GM23338 (cell line): ENCODE data around the gene CERS2. TPM values are rescaled to one million over a fixed set of nuclear protein-coding genes. Genes with fewer than 3 reads are reported as not detected.

Experiments used
- ATAC-seq: fragments of 200-7000 bp; cut with Tn5 transposase; 3 replicates; pipeline ENCODE4 v1.9.1; 2020
- DNase-seq: peaks from one replicate; pipeline ENCODE4 v3.0.0-alpha.2; 2015; ENCODE audit warnings: low spot score
- H2AFZ ChIP-seq: fragments of 200-600 bp; sonication (generic); 2 replicates; pipeline ENCODE4 v1.8.0; 2016; ENCODE audit warnings: antibody characterized with exemption, mild to moderate bottlenecking, moderate library complexity
- H3F3A ChIP-seq: fragments of 200-600 bp; sonication (generic); replicated peaks from 2 replicates; pipeline ENCODE4 v1.8.0; 2017; ENCODE audit warnings: antibody characterized with exemption, mixed run types, low read depth
- H3K27ac ChIP-seq: fragments of 200-600 bp; sonication (generic); 2 replicates; pipeline ENCODE4 v1.6.1; 2016; ENCODE audit warnings: low read depth
- H3K27me3 ChIP-seq: fragments of 200-600 bp; sonication (generic); 2 replicates; pipeline ENCODE4 v1.8.0; 2016; ENCODE audit warnings: mild to moderate bottlenecking, mixed run types, moderate library complexity; ENCODE audit not compliant: insufficient read depth
- H3K36me3 ChIP-seq: fragments of 200-600 bp; sonication (generic); 2 replicates; pipeline ENCODE4 v1.8.0; 2016; ENCODE audit warnings: mild to moderate bottlenecking; ENCODE audit not compliant: insufficient read depth
- H3K4me1 ChIP-seq: fragments of 200-600 bp; sonication (generic); 2 replicates; pipeline ENCODE4 v1.8.0; 2016; ENCODE audit warnings: mild to moderate bottlenecking, moderate library complexity; ENCODE audit not compliant: insufficient read depth
- H3K4me2 ChIP-seq: fragments of 200-600 bp; sonication (generic); 2 replicates; pipeline ENCODE4 v1.7.1; 2017; ENCODE audit warnings: mixed run types
- H3K4me3 ChIP-seq: fragments of 200-600 bp; sonication (generic); 2 replicates; pipeline ENCODE4 v1.6.1; 2016; ENCODE audit warnings: mixed run types
- H3K79me2 ChIP-seq: fragments of 200-600 bp; sonication (generic); replicated peaks from 2 replicates; pipeline ENCODE4 v1.8.0; 2017; ENCODE audit warnings: mild to moderate bottlenecking; ENCODE audit not compliant: insufficient read depth
- H3K9me2 ChIP-seq: fragments of 200-600 bp; sonication (generic); 2 replicates; pipeline ENCODE4 v1.8.0; 2017; ENCODE audit not compliant: insufficient read depth
- H4K20me1 ChIP-seq: fragments of 200-600 bp; sonication (generic); replicated peaks from 2 replicates; pipeline ENCODE4 v1.8.0; 2017; ENCODE audit warnings: mild to moderate bottlenecking; ENCODE audit not compliant: insufficient read depth
- H3K27ac Mint-ChIP-seq: 2 replicates; pipeline ENCODE4 v1.8.0; 2020; ENCODE audit warnings: inconsistent platforms, mild to moderate bottlenecking, moderate library complexity, mixed read lengths
- H3K27me3 Mint-ChIP-seq: 3 replicates; pipeline ENCODE4 v1.8.0; 2022; ENCODE audit warnings: low read depth, mild to moderate bottlenecking, moderate library complexity, mixed read lengths, inconsistent platforms; ENCODE audit not compliant: insufficient read depth, poor library complexity
- H3K36me3 Mint-ChIP-seq: 3 replicates; pipeline ENCODE4 v1.8.0; 2021; ENCODE audit warnings: low read depth, mild to moderate bottlenecking, inconsistent platforms, moderate library complexity, mixed read lengths
- H3K4me1 Mint-ChIP-seq: 3 replicates; pipeline ENCODE4 v1.8.0; 2020; ENCODE audit warnings: mild to moderate bottlenecking, inconsistent platforms, mixed read lengths
- H3K4me3 Mint-ChIP-seq: 3 replicates; pipeline ENCODE4 v1.8.0; 2021; ENCODE audit warnings: moderate library complexity, mild to moderate bottlenecking, inconsistent platforms, mixed read lengths
- H3K9me3 Mint-ChIP-seq: 3 replicates; pipeline ENCODE4 v1.8.0; 2020; ENCODE audit warnings: moderate library complexity, mild to moderate bottlenecking, inconsistent platforms, mixed read lengths
- CREB1 ChIP-seq: fragments of 250-450 bp; sonication (Bioruptor Pico); IDR thresholded peaks from 2 replicates; pipeline ENCODE4 v1.5.0; 2020; ENCODE audit warnings: low read depth, mild to moderate bottlenecking, moderate library complexity
- CTCF ChIP-seq, 2 experiments: fragments of 200-600 bp in 1 of 2; sonication (generic) in 1 of 2; conservative IDR thresholded peaks; 2 replicates each; pipeline versions ENCODE4 v1.5.1 to v1.6.1; 2016 to 2017; ENCODE audit warnings: antibody characterized with exemption in 2 of 2, low read depth in 2 of 2, mild to moderate bottlenecking in 2 of 2, moderate library complexity in 1 of 2
- ETS1 ChIP-seq: IDR thresholded peaks from 2 replicates; pipeline ENCODE4 v1.6.1; 2016; ENCODE audit warnings: antibody characterized with exemption
- EZH2 ChIP-seq: fragments of 200-600 bp; sonication (generic); IDR thresholded peaks from one replicate; pipeline ENCODE4 v1.8.0; 2017; ENCODE audit warnings: antibody characterized with exemption, mild to moderate bottlenecking, low read depth; ENCODE audit not compliant: unreplicated experiment
- POLR2AphosphoS5 ChIP-seq: IDR thresholded peaks from 2 replicates; pipeline ENCODE4 v1.6.1; 2016; ENCODE audit warnings: antibody characterized with exemption, low read depth
- REST ChIP-seq: IDR thresholded peaks from one replicate; pipeline ENCODE4 v1.6.1; 2018; ENCODE audit warnings: antibody characterized with exemption; ENCODE audit not compliant: unreplicated experiment
- ZNF331 ChIP-seq: fragments of 250-450 bp; sonication (Bioruptor Pico); IDR thresholded peaks from 2 replicates; pipeline ENCODE4 v1.5.0; 2020; ENCODE audit warnings: low read depth, mild to moderate bottlenecking, moderate library complexity
- polyA plus RNA-seq: library from polyadenylated mRNA; unstranded; fragments of >200 nt; fragmentation: Nextera tagmentation; extraction: Ambion mirVana; gene quantifications from 2 replicates; pipeline ENCODE4 v1.2.1, GENCODE V29; 2016
- total RNA-seq: library from RNA; depleted of rRNA; stranded (reverse); fragments of >200 nt; shearing (Covaris generic); gene quantifications from 2 replicates; pipeline ENCODE4 v1.2.3, GENCODE V29; 2014

Gene CERS2
- total and polyA plus RNA-seq, 2 experiments from 2014 or later = 83.3 to 120 TPM

- no peaks in the 10 kb centered on the region for H3K9me3 Mint-ChIP-seq
- peaks cover 36% of the 10 kb centered on the region for H3K36me3 Mint-ChIP-seq
- Histone ChIP-seq H3F3A (peaks cover 7% of the 10 kb centered on the region; the same call in 1 of the 2 replicates), H4K20me1 (no peaks in the 10 kb centered on the region), H3K27ac (peak overlapping the region; percentile 26), H2AFZ (peak overlapping the region; percentile 54; the same call in 1 of the 2 replicates), H3K4me3 (peak overlapping the region; percentile 76), H3K4me2 (peak overlapping the region; percentile 73), H3K79me2 (peaks cover 22% of the 10 kb centered on the region), H3K9me2 (no peaks in the 10 kb centered on the region), H3K4me1 (peaks cover 10% of the 10 kb centered on the region; the same call in 1 of the 2 replicates), H3K27me3 (no peaks in the 10 kb centered on the region), H3K36me3 (peaks cover 27% of the 10 kb centered on the region)
- peak; percentile 8 for ATAC-seq
- peak; percentile 36 for DNase-seq
- H3K4me1 Mint-ChIP-seq = peaks cover 10% of the 10 kb centered on the region
- peak overlapping the region; percentile 78; the same call in 1 of the 2 replicates for H3K27ac Mint-ChIP-seq
- H3K4me3 Mint-ChIP-seq = peak overlapping the region; percentile 95; the same call in 2 of the 3 replicates
- H3K27me3 Mint-ChIP-seq = peaks cover 5% of the 10 kb centered on the region
- TF ChIP-seq POLR2AphosphoS5 (no peak), CREB1 (CRISPR knock-in tag) (no peak), EZH2 (no peak), ZNF331 (CRISPR knock-in tag) (no peak)
Observed at GRCh38 chr1:150925080-150925479, 49.6 kb downstream of the CERS2 start.

- 0 out of 2 replicates have a peak overlapping the region, but pooled peaks have one; percentile 11 for H3K4me2 ChIP-seq
- H3K4me1 ChIP-seq = peaks cover 10% of the 10 kb centered on the region; the same call in 1 of the 2 replicates
- 0 out of 2 replicates have a peak, but pooled peaks cover 3% of the 10 kb centered on the region for H3K36me3 ChIP-seq
- TF ChIP-seq REST (no peak), ETS1 (no peak), CTCF (conservative IDR thresholded peaks at IDR 0.05; ENCODE audit: low read depth in 2 of 2) (peak; percentile 80 to 81)
- peak overlapping the region; percentile 47 for H2AFZ ChIP-seq
- Mint-ChIP-seq H3K4me1 (peaks cover 10% of the 10 kb centered on the region), H3K27me3 (peaks cover 5% of the 10 kb centered on the region), H3K27ac (peak overlapping the region; percentile 42; the same call in 1 of the 2 replicates), H3K36me3 (peaks cover 10% of the 10 kb centered on the region), H3K9me3 (no peaks in the 10 kb centered on the region), H3K4me3 (peak overlapping the region; percentile 2; the same call in 1 of the 3 replicates)
- H3K4me3 ChIP-seq = no peak overlapping the region
- H3K27ac ChIP-seq = peak overlapping the region; percentile 36; the same call in 1 of the 2 replicates
- no peaks in the 10 kb centered on the region for H3K27me3 ChIP-seq
- peaks cover 4% of the 10 kb centered on the region; the same call in 1 of the 2 replicates for H3F3A ChIP-seq
- H3K79me2 ChIP-seq = peaks cover 9% of the 10 kb centered on the region
- DNase-seq (peak; percentile 93), ATAC-seq (peak; percentile 20)
- no peaks in the 10 kb centered on the region for H4K20me1 ChIP-seq
- no peaks in the 10 kb centered on the region for H3K9me2 ChIP-seq
Observed at GRCh38 chr1:150922519-150922975, 52.1 kb downstream of the CERS2 start.
